HG02970 (cell line): ENCODE results near the gene TENM4.

ENCODE experiments used
- ATAC-seq: cut with Tn5 transposase; IDR thresholded peaks from one replicate; pipeline ENCODE4 v1.9.1; 2021; ENCODE audit warnings: mild to moderate bottlenecking, moderate library complexity, moderate number of reproducible peaks; ENCODE audit not compliant: unreplicated experiment, low FRiP score

The TENM4 gene

DNA sequence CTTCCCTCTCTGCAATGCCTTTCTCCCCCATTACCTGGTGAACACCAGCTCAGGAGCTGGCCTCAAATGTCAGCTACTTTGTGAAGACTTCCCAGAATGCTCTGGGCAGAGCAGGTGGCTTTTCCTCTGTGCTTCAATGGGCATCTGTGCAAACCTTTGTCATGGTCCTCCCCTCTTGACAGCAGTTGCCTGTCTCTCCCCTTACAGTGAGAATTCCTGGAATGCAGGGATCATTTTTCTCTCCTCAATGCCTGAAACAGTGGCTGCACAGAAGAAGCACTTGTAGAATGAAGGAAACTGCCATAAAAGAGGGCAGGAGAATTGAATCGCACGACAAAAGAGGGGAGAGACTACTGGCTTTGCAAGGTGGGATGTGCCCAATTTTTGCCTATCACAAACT lies 773.4 kb downstream of the TENM4 start:
- ATAC-seq, result no peak

DNA sequence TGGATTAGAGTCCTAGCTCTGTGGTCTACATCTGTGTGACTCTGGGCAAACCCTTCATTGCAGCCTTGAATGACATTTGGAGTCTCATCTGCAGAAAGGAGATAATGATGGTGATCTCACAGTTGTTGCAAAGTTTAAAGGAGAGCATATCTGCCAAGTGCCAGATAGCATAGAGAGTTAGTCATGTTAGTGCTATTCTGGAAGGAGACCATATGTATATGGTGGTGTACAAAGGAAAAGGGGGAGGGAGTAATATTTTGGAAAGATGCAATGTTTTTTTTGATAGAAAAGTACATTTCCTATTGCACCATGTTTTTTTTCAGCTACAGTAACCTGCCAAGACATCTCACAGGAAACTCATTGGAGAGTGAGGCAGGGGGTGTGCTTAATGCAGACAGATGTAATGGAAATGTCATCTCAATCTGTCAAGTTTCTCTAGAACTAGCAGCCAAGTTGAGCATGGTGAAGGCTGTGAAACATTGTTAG lies 774.1 kb downstream of the TENM4 start:
- no peak for ATAC-seq

DNA sequence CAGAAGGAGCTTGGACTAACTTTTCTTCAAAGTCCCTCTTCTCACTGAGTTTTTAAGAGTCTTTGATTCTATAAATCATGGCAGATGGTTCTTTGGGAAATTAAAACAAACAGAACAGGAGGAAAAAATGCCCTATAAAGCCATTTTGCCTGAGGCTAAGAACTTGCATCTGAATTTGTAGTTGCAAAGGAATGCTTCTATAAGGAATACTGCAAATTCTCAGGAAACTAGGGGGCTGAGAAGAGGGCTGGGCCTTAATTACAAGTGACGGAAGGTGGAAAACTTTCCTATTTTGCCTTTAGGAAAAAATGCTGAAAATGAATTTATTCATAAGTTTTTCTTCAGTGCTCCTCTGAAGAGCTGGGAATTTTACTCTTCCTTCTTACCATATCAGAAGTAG lies 776.2 kb downstream of the TENM4 start:
- ATAC-seq, result no peak

DNA sequence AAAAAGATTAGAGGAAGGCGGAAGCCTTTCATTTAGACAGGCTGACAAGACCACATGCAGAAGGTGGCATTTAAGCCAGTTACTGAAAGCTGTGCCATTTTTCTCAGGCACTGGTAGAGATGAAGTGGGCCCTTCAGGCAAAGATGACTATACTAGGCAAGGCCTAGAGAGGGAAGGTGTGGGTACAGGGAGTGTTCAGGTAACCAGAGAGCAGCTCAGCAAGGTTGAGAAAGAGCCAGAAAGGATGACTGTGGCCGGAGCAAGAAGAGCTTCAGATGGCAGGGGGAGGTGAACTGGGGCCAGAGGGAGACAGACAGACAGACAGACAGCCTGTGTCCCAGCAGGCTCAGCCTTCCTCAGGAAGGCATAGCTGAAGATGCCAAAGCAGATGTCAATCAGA lies 778.0 kb downstream of the TENM4 start:
- ATAC-seq, result no peak

DNA sequence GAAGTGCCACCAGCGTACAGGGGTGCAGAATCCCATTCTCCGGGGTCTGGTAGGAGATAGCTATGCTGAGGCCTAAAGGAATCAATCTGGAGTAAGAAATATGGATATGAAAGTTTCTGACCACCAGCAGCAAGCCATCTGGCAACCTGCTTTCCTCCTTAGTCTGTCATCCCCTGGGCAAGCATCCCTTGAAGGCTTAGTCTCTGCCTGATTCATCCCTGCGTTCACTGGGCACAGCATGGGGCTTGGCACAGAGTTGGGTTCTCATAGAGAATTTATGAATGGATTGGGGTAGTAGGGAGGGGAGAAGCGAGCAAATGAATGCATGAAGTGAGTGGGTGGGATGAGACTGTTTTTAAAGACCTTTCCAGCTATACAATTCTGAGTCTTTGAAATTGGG lies 780.4 kb downstream of the TENM4 start:
- ATAC-seq, result no peak

DNA sequence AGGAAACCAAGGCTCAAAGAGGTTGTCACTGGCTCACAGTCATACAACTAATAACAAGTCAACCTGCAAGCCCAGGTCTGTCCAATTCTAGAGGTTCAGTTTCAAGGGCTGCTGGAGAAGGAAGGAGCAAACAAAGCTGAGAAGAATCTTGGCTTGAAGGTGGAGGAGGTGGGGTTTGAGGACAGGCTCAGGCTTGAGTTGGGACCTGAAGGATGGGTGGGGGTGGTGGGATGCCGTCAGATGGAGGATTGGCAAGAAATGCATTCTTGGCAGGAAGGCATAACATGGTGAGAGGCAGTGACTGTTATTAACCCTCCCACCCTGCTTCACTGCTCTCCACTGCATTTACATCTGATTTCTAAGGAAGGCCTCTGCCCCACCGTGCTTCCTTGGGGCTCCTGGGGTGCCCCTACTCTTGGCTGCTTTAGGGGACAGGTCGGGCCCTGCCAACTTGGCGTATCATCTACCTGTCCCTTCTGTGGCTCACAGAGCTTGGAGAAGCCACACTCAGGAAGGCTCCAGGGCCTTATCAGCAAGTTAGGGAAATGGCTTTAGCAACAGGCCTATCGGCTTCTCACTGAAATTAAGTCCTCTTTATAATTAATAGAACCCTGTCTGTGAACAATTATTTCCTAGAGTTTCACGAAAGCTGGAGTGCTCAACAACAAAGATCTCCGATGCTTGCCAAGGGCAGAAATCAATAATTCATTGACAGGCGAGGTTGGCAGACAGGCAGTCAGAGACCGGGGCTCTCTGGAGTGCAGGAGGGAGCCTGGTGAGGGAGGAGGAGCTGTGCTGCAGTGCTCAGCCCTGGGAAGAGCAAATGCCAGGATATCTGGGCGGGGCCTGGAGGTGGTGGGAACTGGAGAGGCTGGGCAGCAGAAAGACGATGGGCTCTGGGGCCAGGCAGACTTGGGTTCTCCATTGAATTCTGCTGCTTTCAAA lies 781.2 kb downstream of the TENM4 start:
- no peak for ATAC-seq

DNA sequence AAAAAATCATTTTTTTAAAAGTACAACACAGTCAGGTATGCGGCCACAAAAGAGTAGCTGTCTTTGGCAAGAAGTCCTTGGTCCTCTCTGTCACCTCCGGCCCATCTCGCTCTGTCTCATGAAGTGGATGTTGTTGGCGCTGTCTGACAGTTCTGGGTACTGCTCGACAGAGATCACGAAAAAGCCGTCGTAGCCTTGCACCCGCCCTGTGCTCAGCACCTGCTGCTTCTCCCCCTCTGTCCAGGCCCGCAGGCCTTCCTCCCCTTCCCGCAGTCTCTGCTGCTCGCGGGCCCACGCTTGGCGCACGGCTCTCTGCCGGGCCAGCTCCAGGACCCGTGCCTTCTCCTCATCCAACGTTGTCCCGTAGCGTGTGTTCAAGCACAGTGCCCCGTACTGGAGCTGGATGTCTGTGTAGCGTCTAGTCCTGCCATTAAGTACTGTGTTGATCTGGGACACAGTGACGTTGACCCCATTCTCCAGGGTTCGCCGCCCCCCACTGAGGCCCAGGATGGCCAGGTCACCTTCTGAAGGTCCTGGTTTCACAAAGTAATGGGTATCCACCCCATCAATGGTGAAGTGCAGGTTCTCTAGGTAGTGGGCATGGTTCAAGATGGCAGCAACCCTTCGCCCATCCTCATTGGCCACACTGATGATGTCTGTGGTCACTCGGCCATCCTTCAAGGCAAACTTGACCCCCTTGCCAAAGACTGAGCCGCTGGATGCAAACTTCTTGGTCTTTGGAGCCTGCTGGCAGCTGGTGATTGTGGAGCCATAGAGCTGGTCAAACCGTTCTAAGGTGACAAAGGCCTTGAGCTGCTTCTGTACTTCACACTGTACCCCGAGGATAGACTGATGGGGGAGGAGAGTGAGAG lies 782.6 kb downstream of the TENM4 start:
- ATAC-seq, result no peak

DNA sequence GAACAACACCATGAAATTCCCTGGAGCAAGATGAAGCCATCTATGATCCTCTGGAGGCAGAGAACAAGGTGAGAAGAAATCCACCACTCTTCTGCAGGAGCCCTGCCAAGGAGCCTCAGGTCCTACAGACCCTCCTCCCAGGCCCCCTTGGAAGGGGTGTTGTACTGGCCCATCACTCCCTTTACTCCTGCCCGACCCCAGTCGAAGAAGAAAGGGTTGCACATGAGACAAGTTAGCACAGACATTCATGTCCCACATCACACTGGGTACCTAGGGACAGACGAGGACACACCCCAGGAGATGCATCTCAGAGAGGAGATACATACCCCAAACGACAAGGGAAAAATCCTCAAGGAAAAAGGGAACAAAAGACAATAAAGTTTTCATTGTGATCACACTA lies 783.4 kb downstream of the TENM4 start:
- ATAC-seq, result no peak

DNA sequence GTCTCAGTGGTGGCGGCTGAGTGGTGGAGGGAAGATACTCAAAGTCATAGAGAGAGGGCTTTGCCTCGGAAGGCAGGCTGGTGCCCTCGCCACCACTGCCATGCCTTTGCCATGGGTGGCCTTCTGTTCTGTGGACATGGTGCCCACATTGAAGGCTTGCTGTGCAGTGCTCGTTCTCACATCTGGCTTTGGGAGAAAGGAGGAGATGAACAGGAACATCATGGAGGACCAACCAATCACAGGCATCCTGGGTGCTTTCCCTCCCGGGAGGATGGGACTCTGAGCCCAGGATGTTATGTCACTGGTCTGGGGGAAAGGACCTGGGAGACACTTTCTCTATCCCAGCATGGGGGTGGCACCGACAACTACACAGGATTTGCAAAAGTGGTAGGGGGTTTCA lies 783.8 kb downstream of the TENM4 start:
- no peak for ATAC-seq

DNA sequence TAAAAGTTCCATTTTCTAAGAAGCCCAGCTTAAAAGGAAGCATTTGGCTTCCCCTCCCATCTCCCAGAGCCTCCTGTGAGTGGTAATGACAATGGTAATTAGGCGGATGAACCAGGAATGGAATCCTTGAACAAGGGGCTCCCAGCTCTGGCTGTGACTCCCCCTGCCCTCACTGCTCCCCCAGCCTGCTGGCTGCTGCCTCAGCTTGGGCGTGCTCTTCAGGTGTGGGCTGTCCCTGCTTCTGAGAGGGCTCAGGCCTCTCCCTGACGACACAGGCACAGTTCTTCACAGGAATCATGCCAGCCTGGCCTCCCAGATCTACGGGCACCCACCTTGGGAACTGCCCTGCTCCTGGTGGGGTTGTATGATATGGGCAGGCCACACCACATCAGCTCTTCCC lies 784.5 kb downstream of the TENM4 start:
- no peak for ATAC-seq

DNA sequence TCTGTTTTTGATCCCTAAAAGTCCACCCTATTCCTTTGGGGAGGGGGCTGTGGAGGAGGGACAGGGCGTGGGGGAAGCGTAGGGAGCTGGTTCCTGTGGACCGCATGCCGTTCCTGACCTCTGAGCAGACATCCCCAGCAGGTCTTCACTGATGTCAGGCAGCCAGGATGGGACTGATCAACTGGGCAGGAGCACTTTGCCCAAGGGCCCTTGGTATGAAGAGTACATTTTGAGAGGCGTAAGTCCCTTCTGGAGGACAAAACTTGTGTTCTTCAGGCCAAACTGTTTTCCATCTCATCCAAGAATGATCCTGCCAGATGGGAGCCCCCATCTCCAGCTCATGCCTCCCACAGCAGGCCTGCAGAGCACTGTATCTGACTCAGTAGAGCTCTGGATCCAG lies 785.3 kb downstream of the TENM4 start:
- no peak for ATAC-seq

DNA sequence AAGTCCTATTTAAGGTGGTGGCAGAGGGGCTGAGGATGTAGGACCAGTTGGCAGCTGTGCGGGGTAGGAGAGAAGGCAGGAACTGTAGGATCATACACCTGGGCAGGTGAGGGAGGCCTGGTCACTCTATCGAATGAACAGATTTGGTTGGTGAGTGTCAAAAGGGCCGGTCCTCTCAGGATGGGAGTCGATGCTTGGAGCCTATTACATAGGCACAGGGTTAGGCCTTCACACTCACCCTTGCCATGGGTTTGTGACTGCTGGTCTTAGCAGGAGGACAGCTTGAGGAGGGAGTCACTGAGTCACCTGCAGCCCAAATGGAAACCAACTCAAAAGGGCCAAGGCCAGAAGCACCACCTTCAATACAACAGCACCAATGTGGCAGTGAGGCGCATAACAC lies 786.0 kb downstream of the TENM4 start:
- ATAC-seq, result no peak

DNA sequence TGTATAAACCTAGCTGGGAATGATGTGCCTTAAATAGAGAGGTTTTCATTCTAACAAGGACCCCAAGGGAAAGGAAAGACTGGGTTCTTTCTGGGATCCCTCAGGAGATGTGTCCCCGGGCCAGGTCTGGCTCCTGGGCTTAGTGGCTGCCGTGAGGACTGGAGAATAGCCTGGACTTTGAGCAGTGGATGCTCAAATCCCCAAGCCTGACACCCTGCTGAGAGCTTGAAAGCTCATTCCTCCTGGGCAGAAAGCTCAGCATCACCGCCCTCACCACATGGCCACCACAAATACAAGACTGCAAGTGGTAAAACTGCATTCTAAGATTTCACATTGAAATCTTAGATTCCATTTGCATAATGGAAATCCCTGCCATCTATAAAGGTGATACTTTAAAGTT lies 786.8 kb downstream of the TENM4 start:
- ATAC-seq, result no peak

DNA sequence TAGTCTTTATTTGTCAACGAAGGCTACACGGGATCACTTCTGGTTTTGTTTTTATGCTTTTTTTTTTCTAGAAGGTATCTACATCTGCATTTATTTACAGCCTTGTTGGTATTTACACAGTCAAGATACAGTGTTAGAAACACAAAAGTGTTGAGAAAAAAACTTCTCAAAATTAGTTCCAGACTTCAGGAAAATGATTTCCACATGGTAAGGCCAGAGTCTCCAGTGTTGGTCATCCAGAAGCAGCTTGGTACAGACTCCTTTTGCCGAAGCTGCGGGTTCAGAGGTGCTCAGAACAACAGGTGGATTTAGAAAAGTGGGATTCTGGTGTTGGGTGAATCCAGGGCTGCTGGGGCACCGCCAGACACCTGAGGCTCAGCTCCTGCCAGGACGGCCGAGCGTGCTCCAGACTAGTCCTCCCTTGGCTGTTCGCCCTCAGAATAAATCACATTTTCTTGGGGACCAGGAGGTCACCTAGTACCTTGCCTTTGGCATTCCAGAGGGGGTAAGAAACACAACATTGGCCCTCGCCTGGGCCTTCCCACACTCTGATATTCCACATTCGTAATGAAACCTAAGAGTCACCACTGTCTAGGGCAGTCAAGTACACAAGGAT lies 787.4 kb downstream of the TENM4 start:
- ATAC-seq, result no peak

DNA sequence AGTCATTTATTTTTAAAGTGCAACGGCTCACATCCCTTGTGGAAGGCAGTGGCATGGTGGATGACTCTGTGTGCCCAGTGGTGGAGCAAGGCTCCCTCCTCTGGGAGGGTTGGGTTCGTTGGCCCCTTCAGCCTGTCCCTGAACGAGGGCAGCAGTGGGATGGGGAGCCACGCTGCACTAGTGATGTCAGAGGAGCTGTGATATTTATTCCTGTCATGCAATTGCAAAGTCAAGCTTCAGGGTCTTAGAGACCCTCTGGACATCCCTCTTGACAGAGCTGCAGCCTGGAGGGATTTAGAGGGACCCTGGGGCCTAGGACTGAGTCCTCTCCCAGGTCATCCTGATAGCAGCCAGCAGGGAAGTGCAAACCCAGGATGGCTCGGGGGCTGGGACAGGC lies 788.0 kb downstream of the TENM4 start:
- no peak for ATAC-seq

DNA sequence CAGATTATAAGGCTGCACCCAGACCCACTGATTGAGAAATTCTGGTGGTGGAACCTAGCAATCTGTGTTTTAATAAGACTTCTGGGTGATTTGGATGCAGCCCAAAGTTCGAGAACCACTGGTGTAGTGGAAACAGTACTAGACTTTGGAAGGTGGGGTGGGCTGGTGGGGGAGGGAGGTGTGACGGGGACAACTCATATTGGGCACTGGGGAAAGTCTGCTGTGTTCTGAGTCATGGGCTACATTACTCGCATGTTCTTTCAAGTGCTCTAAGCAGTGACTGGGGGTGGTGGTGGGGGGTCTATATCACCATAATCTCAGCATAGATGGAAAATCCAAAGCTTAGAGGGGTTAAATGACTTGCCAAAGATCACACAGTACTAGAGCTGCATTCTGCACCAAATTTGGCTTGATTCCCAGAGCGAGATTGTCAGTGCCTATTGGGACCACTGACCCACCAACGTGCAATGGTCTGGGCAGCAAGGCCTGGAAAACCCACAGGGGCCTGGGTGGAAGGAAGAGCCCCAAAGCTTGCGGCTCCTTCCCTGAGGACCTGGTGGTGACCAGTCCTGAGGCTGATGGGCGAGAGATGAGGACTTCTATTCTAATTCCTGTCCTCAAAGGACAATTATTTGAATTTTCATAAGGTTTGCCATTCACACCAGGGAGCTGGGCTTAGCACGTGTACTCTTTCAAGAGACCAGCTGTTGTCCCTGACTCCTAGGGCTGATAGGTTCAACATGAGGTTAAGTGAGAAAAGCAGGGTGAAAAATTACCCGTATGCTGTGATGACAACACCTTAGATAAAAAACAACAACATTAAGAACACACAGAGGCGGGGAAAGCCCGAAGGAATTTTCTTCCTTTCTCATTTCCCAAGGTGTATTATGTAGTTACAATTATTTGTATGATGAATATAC lies 788.6 kb downstream of the TENM4 start:
- ATAC-seq, result no peak

DNA sequence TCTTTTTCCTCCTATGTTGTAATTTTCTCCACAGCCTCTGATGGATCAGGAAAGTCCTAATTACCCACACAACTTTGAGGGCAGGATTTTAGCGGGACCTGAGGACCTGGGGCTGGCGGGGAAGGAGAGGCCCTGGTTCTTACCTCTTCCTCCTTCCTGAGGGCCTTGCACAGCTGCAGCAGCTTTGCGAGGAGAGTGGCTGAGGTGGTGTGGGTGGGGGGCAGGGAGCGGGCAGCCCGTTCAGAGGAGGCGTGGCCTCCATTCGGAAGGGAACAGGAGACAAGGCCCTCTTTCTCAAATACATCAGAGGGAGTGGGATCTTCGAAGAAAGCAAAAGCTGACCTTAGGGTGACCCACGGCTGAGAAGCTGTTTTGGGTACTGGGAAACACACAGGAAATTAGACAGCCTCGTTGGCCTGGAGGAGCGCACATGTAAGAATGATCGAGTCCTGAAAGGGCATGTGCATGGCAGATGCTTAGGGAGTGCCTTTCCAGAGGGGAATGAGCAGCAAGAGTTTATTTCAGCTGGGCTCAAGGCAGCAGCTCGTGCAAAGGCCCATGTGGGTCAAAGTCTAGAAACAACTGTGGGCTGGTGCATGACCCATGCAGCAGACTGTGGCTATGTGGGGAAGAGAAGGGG lies 789.6 kb downstream of the TENM4 start:
- ATAC-seq, result no peak

DNA sequence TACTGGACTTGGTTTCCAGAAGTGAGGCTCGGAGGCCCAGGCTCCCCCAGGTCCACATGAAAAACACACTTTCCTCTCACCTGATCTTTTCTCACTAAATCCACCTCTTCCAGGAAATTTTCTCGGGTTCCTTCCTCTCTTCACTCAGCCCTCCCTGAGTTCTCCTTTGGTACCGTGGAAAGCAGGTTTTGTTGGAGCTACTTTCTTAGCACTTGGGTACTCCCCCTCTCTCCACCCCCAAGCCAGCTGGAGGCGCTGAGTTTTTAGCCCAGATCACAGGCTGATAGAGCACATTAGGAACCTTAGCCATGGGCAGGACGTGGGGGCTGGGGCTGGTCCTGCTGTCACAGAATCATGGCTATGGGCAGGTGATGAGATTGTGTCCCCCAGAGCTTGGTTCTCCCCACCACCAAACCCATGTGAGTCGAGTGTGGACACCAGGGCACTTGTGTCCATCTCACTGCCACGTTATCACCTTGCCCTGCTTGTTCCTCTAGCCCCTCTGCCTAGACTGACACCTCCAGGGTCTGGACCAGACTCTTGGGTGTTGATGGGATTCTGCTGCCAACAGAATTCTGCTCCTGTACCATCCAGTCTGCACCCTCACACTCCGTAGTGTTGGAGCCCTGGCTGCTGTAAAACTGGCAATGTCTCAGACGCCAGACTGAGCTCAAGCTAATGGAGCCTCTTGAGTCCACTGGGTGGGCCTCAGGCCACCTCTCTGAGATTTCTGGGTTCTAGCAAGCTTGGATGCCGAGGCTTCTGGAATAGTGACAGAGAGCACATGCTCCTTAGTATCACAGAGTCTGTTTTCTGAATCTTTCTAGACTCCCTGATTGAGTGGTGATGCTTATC lies 791.2 kb downstream of the TENM4 start:
- ATAC-seq, result no peak
